CD4-positive, alpha-beta memory T cell (primary cell): ENCODE data around the gene OR2AG2. TPM values are rescaled to one million over a fixed set of nuclear protein-coding genes. Genes with fewer than 3 reads are reported as not detected.

ENCODE experiments used
- CTCF ChIA-PET: fragments of 350-600 bp; sonication (Branson Sonifier 250); formaldehyde crosslinking; loops from one replicate; lab custom pipeline; 2021; ENCODE audit warnings: inconsistent platforms; ENCODE audit not compliant: partially characterized antibody; lab: Charles Lee
- POLR2A ChIA-PET: fragments of 350-600 bp; sonication (Branson Sonifier 250); formaldehyde crosslinking; loops from one replicate; lab custom pipeline; 2021; ENCODE audit not compliant: partially characterized antibody; lab: Charles Lee
- DNase-seq, 5 donors: peaks; one replicate each; pipeline versions ENCODE4 v3.0.0 to v3.0.0-alpha.2; 2020 to 2022; ENCODE audit warnings: mixed read lengths in 1 of 5
- H3K27ac ChIP-seq: one replicate; pipeline ENCODE4 v1.7.0; 2013; ENCODE audit warnings: low read depth, low read length
- H3K27me3 ChIP-seq: 2 replicates; pipeline ENCODE4 v1.7.0; 2013; ENCODE audit warnings: mild to moderate bottlenecking, low read length, moderate library complexity; ENCODE audit not compliant: insufficient read depth
- H3K36me3 ChIP-seq: 2 replicates; pipeline ENCODE4 v1.7.0; 2013; ENCODE audit warnings: mild to moderate bottlenecking, low read length, moderate library complexity; ENCODE audit not compliant: insufficient read depth
- H3K4me1 ChIP-seq: 2 replicates; pipeline ENCODE4 v1.7.0; 2013; ENCODE audit warnings: mild to moderate bottlenecking, low read length, moderate library complexity; ENCODE audit not compliant: insufficient read depth
- H3K4me3 ChIP-seq, 2 donors: one replicate each; pipeline ENCODE4 v1.7.0; 2013; ENCODE audit warnings: low read length in 2 of 2, mild to moderate bottlenecking in 1 of 2
- H3K9me3 ChIP-seq, 2 donors: one replicate each; pipeline ENCODE4 v1.7.0; 2013; ENCODE audit warnings: low read length in 2 of 2, control low read depth in 1 of 2; ENCODE audit not compliant: control insufficient read depth in 1 of 2
- H3K27ac Mint-ChIP-seq, 7 donors: one replicate each; pipeline ENCODE4 v1.8.0; 2020 to 2021; ENCODE audit warnings: mixed read lengths in 7 of 7, mild to moderate bottlenecking in 6 of 7, inconsistent platforms in 3 of 7, moderate library complexity in 3 of 7
- H3K27me3 Mint-ChIP-seq, 2 donors: one replicate each; pipeline ENCODE4 v1.8.0; 2020 to 2021; ENCODE audit warnings: mixed read lengths in 2 of 2
- H3K36me3 Mint-ChIP-seq, 2 donors: one replicate each; pipeline ENCODE4 v1.8.0; 2020 to 2021; ENCODE audit warnings: mixed read lengths in 2 of 2, inconsistent platforms in 1 of 2, mild to moderate bottlenecking in 1 of 2
- H3K4me1 Mint-ChIP-seq, 4 donors: one replicate each; pipeline ENCODE4 v1.8.0; 2020 to 2021; ENCODE audit warnings: mixed read lengths in 4 of 4, mild to moderate bottlenecking in 1 of 4
- H3K4me3 Mint-ChIP-seq, 8 donors: one replicate each; pipeline ENCODE4 v1.8.0; 2020 to 2021; ENCODE audit warnings: mixed read lengths in 8 of 8, mild to moderate bottlenecking in 7 of 8, moderate library complexity in 6 of 8, inconsistent platforms in 3 of 8
- H3K9me3 Mint-ChIP-seq, 8 donors: one replicate each; pipeline ENCODE4 v1.8.0; 2020 to 2021; ENCODE audit warnings: mixed read lengths in 8 of 8, mild to moderate bottlenecking in 5 of 8, inconsistent platforms in 3 of 8, moderate library complexity in 1 of 8
- intact Hi-C: fragments of 100-400 bp; cut with micrococcal nuclease; formaldehyde crosslinking; loops from one replicate; pipeline ENCODE4 v1.15.1; 2023
- polyA plus RNA-seq, 2 donors: library from polyadenylated mRNA; unstranded; fragments of 300-500 nt; fragmentation: Illumina TruSeq; gene quantifications; one replicate each; pipeline ENCODE4 v1.2.3, GENCODE V29; 2021
- total RNA-seq, 2 experiments: library from RNA; stranded (reverse); gene quantifications; one replicate each; pipeline ENCODE4 v1.2.3, GENCODE V29; 2021

OR2AG2 gene
- total and polyA plus RNA-seq, 4 experiments from 2014 or later, result not detected

- H3K4me3 Mint-ChIP-seq, result no peak overlapping the region
- no peak for DNase-seq
- POLR2A ChIA-PET, result interaction anchor here (0.9 to 3.6 kb wide), 5 partner anchors 10 to 73 kb away, joined by 3 to 31 read pairs (median 4); partner anchors contain the start of gene MRPL17
- Histone ChIP-seq H3K27ac (no peak overlapping the region), H3K4me1 (peaks cover 6% of the 10 kb centered on the region), H3K27me3 (no peaks in the 10 kb centered on the region), H3K36me3 (no peaks in the 10 kb centered on the region), H3K9me3 (no peaks in the 10 kb centered on the region), H3K4me3 (no peak overlapping the region)
- H3K4me1 Mint-ChIP-seq, result peaks cover 0 to 13% (median 8%) of the 10 kb centered on the region in 4 donors
- H3K27ac Mint-ChIP-seq, result no peak overlapping the region
- CTCF ChIA-PET, result interaction anchor here (1.1 to 17.2 kb wide), 23 partner anchors 10 to 393 kb away, joined by 3 to 730 read pairs (median 7); partner anchors contain the start of genes ILK, MRPL17, TPP1 and TRIM3
- intact Hi-C loops, result loop anchor here (1.0 to 5.0 kb wide), 3 partner anchors 10 to 379 kb away; no protein-coding TSS in a partner anchor
- no peaks in the 10 kb centered on the region for H3K36me3 Mint-ChIP-seq
- peaks cover 0 to 3% of the 10 kb centered on the region in 2 donors for H3K27me3 Mint-ChIP-seq
- H3K9me3 Mint-ChIP-seq, result no peaks in the 10 kb centered on the region
These were observed 15.8 kb downstream of the OR2AG2 start for GRCh38 chr11:6755953-6756347.

- no peaks in the 10 kb centered on the region for H3K36me3 ChIP-seq
- Mint-ChIP-seq H3K27ac (peak overlapping the region in 1 of 7 donors; percentile 4), H3K4me3 (no peak overlapping the region), H3K9me3 (no peaks in the 10 kb centered on the region), H3K27me3 (peaks cover 0 to 2% of the 10 kb centered on the region in 2 donors), H3K36me3 (no peaks in the 10 kb centered on the region), H3K4me1 (peaks cover 0 to 17% (median 9%) of the 10 kb centered on the region in 4 donors)
- intact Hi-C loops, result loop anchor here (1.0 to 5.0 kb wide), 2 partner anchors 9 to 378 kb away; no protein-coding TSS in a partner anchor
- H3K4me1 ChIP-seq, result peaks cover 6% of the 10 kb centered on the region
- POLR2A ChIA-PET, result interaction anchor here (0.5 to 3.6 kb wide), 12 partner anchors 10 to 523 kb away, joined by 3 to 31 read pairs (median 3); partner anchors contain the start of gene MRPL17
- H3K4me3 ChIP-seq, result no peak overlapping the region
- no peaks in the 10 kb centered on the region for H3K27me3 ChIP-seq
- no peak overlapping the region for H3K27ac ChIP-seq
- H3K9me3 ChIP-seq, result no peaks in the 10 kb centered on the region
- CTCF ChIA-PET, result interaction anchor here (0.8 to 17.2 kb wide), 33 partner anchors 11 to 392 kb away, joined by 3 to 730 read pairs (median 5); partner anchors contain the start of genes ILK, MRPL17, TPP1 and TRIM3
- DNase-seq, result peak; percentile 28 to 62 (median 33)
These were observed 16.3 kb downstream of the OR2AG2 start for GRCh38 chr11:6755303-6755952.

GRCh38 chr11:6747097-6747668, 24.6 kb downstream of the OR2AG2 start:
- intact Hi-C loops, result loop anchor here (2.0 kb wide), 1 partner anchor 134 kb away; the partner anchor contains the start of gene TAF10
- POLR2A ChIA-PET, result interaction anchor here (0.7 to 5.0 kb wide), 12 partner anchors 8 to 357 kb away, joined by 3 to 82 read pairs (median 9); partner anchors contain the start of genes SMPD1, TAF10, TPP1 and TRIM3
- no peaks in the 10 kb centered on the region for H3K9me3 Mint-ChIP-seq

GRCh38 chr11:6746626-6747025, 25.1 kb downstream of the OR2AG2 start:
- Histone ChIP-seq H3K27me3 (no peaks in the 10 kb centered on the region), H3K4me1 (peaks cover 47% of the 10 kb centered on the region), H3K36me3 (no peaks in the 10 kb centered on the region), H3K4me3 (peak overlapping the region; percentile 60 to 75), H3K27ac (peak overlapping the region; percentile 79), H3K9me3 (no peaks in the 10 kb centered on the region)
- H3K4me3 Mint-ChIP-seq, result no peak overlapping the region
- H3K27ac Mint-ChIP-seq, result no peak overlapping the region
- peaks cover 12 to 22% of the 10 kb centered on the region in 2 donors for H3K36me3 Mint-ChIP-seq
- ChIA-PET POLR2A (interaction anchor here (0.7 to 5.0 kb wide), 16 partner anchors 9 to 356 kb away, joined by 3 to 82 read pairs (median 4); partner anchors contain the start of genes SMPD1, TAF10, TPP1 and TRIM3), CTCF (interaction anchor here (1.1 to 18.3 kb wide), 11 partner anchors 6 to 333 kb away, joined by 3 to 730 read pairs (median 6); partner anchors contain the start of genes ILK, MRPL17, RRP8 and TPP1)
- peaks cover 29 to 38% (median 33%) of the 10 kb centered on the region in 4 donors for H3K4me1 Mint-ChIP-seq
- intact Hi-C loops, result loop anchor here (1.0 to 2.0 kb wide), 3 partner anchors 8 to 134 kb away; partner anchors contain the start of gene TAF10
- DNase-seq, result peak in 1 of 5 donors; percentile 35
- H3K9me3 Mint-ChIP-seq, result no peaks in the 10 kb centered on the region
- no peaks in the 10 kb centered on the region for H3K27me3 Mint-ChIP-seq

More at GRCh38 chr11:6747097-6747668, 24.6 kb downstream of the OR2AG2 start:
- Mint-ChIP-seq H3K4me1 (peaks cover 24 to 32% (median 28%) of the 10 kb centered on the region in 4 donors), H3K36me3 (peaks cover 6 to 16% of the 10 kb centered on the region in 2 donors), H3K27me3 (no peaks in the 10 kb centered on the region), H3K27ac (no peak overlapping the region), H3K4me3 (no peak overlapping the region)
- no peak for DNase-seq
- Histone ChIP-seq H3K4me3 (peak overlapping the region in 1 of 2 donors; percentile 60), H3K27ac (peak overlapping the region; percentile 79), H3K4me1 (peaks cover 42% of the 10 kb centered on the region), H3K27me3 (no peaks in the 10 kb centered on the region), H3K36me3 (no peaks in the 10 kb centered on the region), H3K9me3 (no peaks in the 10 kb centered on the region)
- CTCF ChIA-PET, result interaction anchor here (1.1 to 18.3 kb wide), 8 partner anchors 6 to 333 kb away, joined by 3 to 730 read pairs (median 14); partner anchors contain the start of genes MRPL17 and TPP1

GRCh38 chr11:6746086-6746618, 25.6 kb downstream of the OR2AG2 start:
- peaks cover 49% of the 10 kb centered on the region for H3K4me1 ChIP-seq

GRCh38 chr11:6745465-6746015, 26.2 kb downstream of the OR2AG2 start:
- Mint-ChIP-seq H3K9me3 (no peaks in the 10 kb centered on the region), H3K27ac (no peak overlapping the region), H3K4me3 (no peak overlapping the region), H3K36me3 (peaks cover 16 to 25% of the 10 kb centered on the region in 2 donors), H3K27me3 (no peaks in the 10 kb centered on the region), H3K4me1 (peaks cover 35 to 42% (median 36%) of the 10 kb centered on the region in 4 donors)
- Histone ChIP-seq H3K27me3 (no peaks in the 10 kb centered on the region), H3K4me3 (peak overlapping the region; percentile 60 to 75), H3K9me3 (no peaks in the 10 kb centered on the region), H3K27ac (peak overlapping the region; percentile 79), H3K36me3 (no peaks in the 10 kb centered on the region), H3K4me1 (peaks cover 54% of the 10 kb centered on the region)
- CTCF ChIA-PET, result interaction anchor here (0.8 to 18.3 kb wide), 17 partner anchors 5 to 240 kb away, joined by 3 to 730 read pairs (median 5); partner anchors contain the start of genes ILK, MRPL17, RRP8 and TPP1
- intact Hi-C loops, result loop anchor here (1.0 to 2.0 kb wide), 3 partner anchors 7 to 133 kb away; partner anchors contain the start of gene TAF10
- POLR2A ChIA-PET, result interaction anchor here (0.7 to 5.0 kb wide), 16 partner anchors 10 to 355 kb away, joined by 3 to 82 read pairs (median 6); partner anchors contain the start of genes ARFIP2, MRPL17, SMPD1 and TAF10
- peak in 1 of 5 donors; percentile 19 for DNase-seq

More at GRCh38 chr11:6746086-6746618, 25.6 kb downstream of the OR2AG2 start:
- no peaks in the 10 kb centered on the region for H3K27me3 Mint-ChIP-seq
- peaks cover 13 to 22% of the 10 kb centered on the region in 2 donors for H3K36me3 Mint-ChIP-seq
- CTCF ChIA-PET, result interaction anchor here (1.0 to 18.3 kb wide), 14 partner anchors 5 to 241 kb away, joined by 3 to 730 read pairs (median 5); partner anchors contain the start of genes ILK, MRPL17, RRP8 and TPP1
- Histone ChIP-seq H3K4me3 (peak overlapping the region; percentile 60 to 75), H3K36me3 (no peaks in the 10 kb centered on the region), H3K9me3 (no peaks in the 10 kb centered on the region), H3K27ac (peak overlapping the region; percentile 79), H3K27me3 (no peaks in the 10 kb centered on the region)
- no peak overlapping the region for H3K27ac Mint-ChIP-seq
- intact Hi-C loops, result loop anchor here (1.0 to 2.0 kb wide), 3 partner anchors 8 to 133 kb away; partner anchors contain the start of gene TAF10
- H3K4me3 Mint-ChIP-seq, result no peak overlapping the region
- DNase-seq, result peak; percentile 56 to 64 (median 61)
- peaks cover 31 to 39% (median 34%) of the 10 kb centered on the region in 4 donors for H3K4me1 Mint-ChIP-seq
- POLR2A ChIA-PET, result interaction anchor here (0.7 to 5.0 kb wide), 18 partner anchors 9 to 355 kb away, joined by 3 to 82 read pairs (median 6); partner anchors contain the start of genes MRPL17, SMPD1, TAF10 and TPP1
- no peaks in the 10 kb centered on the region for H3K9me3 Mint-ChIP-seq
